PC-9 (cell line): Measurements from ENCODE around the gene PDE4B. TPM values are rescaled to one million over a fixed set of nuclear protein-coding genes. Genes with fewer than 3 reads are reported as not detected.

Experiments
- BruUV-seq: library from RNA; stranded (reverse); fragments of 400-500 nt; replicated peaks from 2 replicates; lab custom pipeline; 2021; lab: Mats Ljungman, UMichigan
- CTCF ChIA-PET: fragments of 300-600 bp; sonication (Branson Sonifier 250); formaldehyde crosslinking; loops from one replicate; lab custom pipeline; 2022; ENCODE audit warnings: antibody characterized with exemption; lab: Charles Lee
- POLR2A ChIA-PET: fragments of 300-600 bp; sonication (Branson Sonifier 250); formaldehyde crosslinking; loops from one replicate; lab custom pipeline; 2022; ENCODE audit warnings: antibody characterized with exemption; ENCODE audit not compliant: unreplicated experiment; lab: Charles Lee
- DNase-seq, 2 experiments: peaks; one replicate each; pipeline versions ENCODE4 v3.0.0 to v3.0.0-alpha.2; 2015 to 2022; ENCODE audit warnings: mixed read lengths in 1 of 2
- H2AFZ ChIP-seq: fragments of 200-600 bp; sonication (generic); 2 replicates; pipeline ENCODE4 v1.8.1; 2017; ENCODE audit warnings: antibody characterized with exemption
- H3F3A ChIP-seq: fragments of 200-600 bp; sonication (generic); 2 replicates; pipeline ENCODE4 v1.8.1; 2017; ENCODE audit warnings: antibody characterized with exemption, mild to moderate bottlenecking, low read depth; ENCODE audit not compliant: insufficient read depth
- H3K27ac ChIP-seq: fragments of 200-600 bp; sonication (generic); 2 replicates; pipeline ENCODE4 v1.6.1; 2016; ENCODE audit warnings: mixed run types
- H3K27me3 ChIP-seq: fragments of 200-600 bp; sonication (generic); 2 replicates; pipeline ENCODE4 v1.6.1; 2016; ENCODE audit warnings: low read depth, mixed run types; ENCODE audit not compliant: insufficient read depth
- H3K36me3 ChIP-seq: fragments of 200-600 bp; sonication (generic); 2 replicates; pipeline ENCODE4 v1.6.1; 2016; ENCODE audit warnings: low read depth, mixed run types
- H3K4me1 ChIP-seq: fragments of 200-600 bp; sonication (generic); replicated peaks from 2 replicates; pipeline ENCODE4 v1.6.1; 2016; ENCODE audit warnings: mixed run types; ENCODE audit not compliant: insufficient read depth
- H3K4me2 ChIP-seq: fragments of 200-600 bp; sonication (generic); 2 replicates; pipeline ENCODE4 v1.6.1; 2017; ENCODE audit warnings: mixed run types
- H3K4me3 ChIP-seq: fragments of 200-600 bp; sonication (generic); 2 replicates; pipeline ENCODE4 v1.6.1; 2016; ENCODE audit warnings: mixed run types
- H3K79me2 ChIP-seq: fragments of 200-600 bp; sonication (generic); 2 replicates; pipeline ENCODE4 v1.6.1; 2017; ENCODE audit warnings: low read depth, mixed run types
- H3K9me2 ChIP-seq: fragments of 200-600 bp; sonication (generic); 2 replicates; pipeline ENCODE4 v1.8.1; 2017; ENCODE audit warnings: mild to moderate bottlenecking; ENCODE audit not compliant: insufficient read depth
- H3K9me3 ChIP-seq: fragments of 200-600 bp; sonication (generic); 2 replicates; pipeline ENCODE4 v1.8.1; 2016; ENCODE audit warnings: low read depth; ENCODE audit not compliant: insufficient read depth
- H4K20me1 ChIP-seq: fragments of 200-600 bp; sonication (generic); 2 replicates; pipeline ENCODE4 v1.8.1; 2017; ENCODE audit not compliant: insufficient read depth
- CTCF ChIP-seq: fragments of 200-600 bp; sonication (generic); conservative IDR thresholded peaks from 2 replicates; pipeline ENCODE4 v1.6.1; 2017; ENCODE audit warnings: mixed run types, antibody characterized with exemption, mild to moderate bottlenecking, moderate library complexity
- EZH2 ChIP-seq: fragments of 200-600 bp; sonication (generic); IDR thresholded peaks from 2 replicates; pipeline ENCODE4 v1.8.0; 2017; ENCODE audit warnings: antibody characterized with exemption, low read depth
- intact Hi-C: fragments of 100-400 bp; cut with micrococcal nuclease; formaldehyde crosslinking; loops from one replicate; pipeline ENCODE4 v1.10.0; 2022; ENCODE audit not compliant: unreplicated experiment
- total RNA-seq: library from RNA; stranded (reverse); gene quantifications from 2 replicates; pipeline ENCODE4 v1.2.3, GENCODE V29; 2021

Gene PDE4B
- total RNA-seq, 1 experiment from 2014 or later = 1.3 TPM

DNA sequence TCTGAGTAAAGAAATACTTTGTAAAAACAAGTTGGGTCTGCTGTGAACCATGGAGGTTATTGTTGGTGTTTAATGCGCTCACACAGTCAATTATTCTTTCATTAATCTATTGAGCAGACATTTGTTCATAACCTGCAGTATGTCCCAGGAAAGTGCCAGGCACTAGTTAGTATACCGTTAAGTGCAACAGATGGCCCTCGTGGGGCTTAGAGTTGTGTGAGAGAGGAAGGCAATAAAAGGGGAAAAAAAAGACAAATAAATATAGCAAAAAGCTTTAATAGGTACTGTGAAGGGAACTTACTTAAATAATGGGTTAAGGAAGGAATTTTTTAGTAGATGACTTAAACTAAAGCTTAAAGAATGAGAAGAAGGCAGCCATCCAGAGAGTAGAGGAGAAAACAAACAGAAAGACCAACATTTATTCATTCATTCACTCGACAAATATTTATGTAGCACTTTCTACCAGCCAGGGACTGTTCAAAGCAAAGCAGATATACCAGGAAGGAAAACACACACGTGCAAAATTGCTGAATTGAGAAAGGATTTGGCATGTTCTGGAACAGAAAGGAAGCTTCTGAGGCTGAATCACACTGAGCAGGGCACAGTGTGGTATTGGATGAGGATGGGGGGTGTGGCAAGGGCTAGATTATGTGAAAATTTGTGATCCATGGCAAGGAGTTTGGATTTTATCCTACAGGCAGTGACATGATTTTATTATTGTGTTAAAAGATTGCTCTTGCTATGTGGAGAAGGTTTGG, 445.2 kb downstream of the PDE4B start:
- POLR2A ChIA-PET = no interaction called here
- Histone ChIP-seq H4K20me1 (no peaks in the 10 kb centered on the region), H3K4me3 (no peak overlapping the region), H3K9me2 (no peaks in the 10 kb centered on the region), H3K27ac (no peak overlapping the region), H3F3A (no peaks in the 10 kb centered on the region), H3K79me2 (no peaks in the 10 kb centered on the region), H3K9me3 (no peaks in the 10 kb centered on the region; the same call in 1 of the 2 replicates), H3K4me1 (no peaks in the 10 kb centered on the region), H3K36me3 (no peaks in the 10 kb centered on the region), H3K27me3 (no peaks in the 10 kb centered on the region), H2AFZ (no peak overlapping the region), H3K4me2 (no peak overlapping the region)
- intact Hi-C loops = loop anchor here (1.0 kb wide), 1 partner anchor 276 kb away; no protein-coding TSS in a partner anchor
- no TSS peak for BruUV-seq
- TF ChIP-seq CTCF (no peak), EZH2 (no peak)
- DNase-seq = no peak
- CTCF ChIA-PET = no interaction called here

GRCh38 chr1:66239834-66240233, 447.1 kb downstream of the PDE4B start:
- Histone ChIP-seq H3K27me3 (no peaks in the 10 kb centered on the region), H4K20me1 (no peaks in the 10 kb centered on the region), H3F3A (no peaks in the 10 kb centered on the region), H3K4me3 (no peak overlapping the region), H3K27ac (no peak overlapping the region), H3K4me1 (no peaks in the 10 kb centered on the region), H3K36me3 (no peaks in the 10 kb centered on the region), H3K79me2 (no peaks in the 10 kb centered on the region), H3K9me2 (no peaks in the 10 kb centered on the region), H2AFZ (no peak overlapping the region), H3K4me2 (no peak overlapping the region), H3K9me3 (no peaks in the 10 kb centered on the region; the same call in 1 of the 2 replicates)
- ChIA-PET CTCF (no interaction called here), POLR2A (no interaction called here)
- intact Hi-C loops = loop anchor here (10.0 kb wide), 3 partner anchors 525 to 1025 kb away; no protein-coding TSS in a partner anchor
- TF ChIP-seq EZH2 (no peak), CTCF (no peak)
- no peak for DNase-seq
- BruUV-seq = no TSS peak

- POLR2A ChIA-PET = interaction anchor here (0.6 to 0.7 kb wide), 2 partner anchors 13 to 59 kb away, joined by 3 to 6 read pairs; no protein-coding TSS in a partner anchor
- intact Hi-C loops = loop anchor here (10.0 kb wide), 3 partner anchors 526 to 1026 kb away; no protein-coding TSS in a partner anchor
- no peak overlapping the region for H3K27ac ChIP-seq
- no peaks in the 10 kb centered on the region for H3K9me2 ChIP-seq
- H3F3A ChIP-seq = no peaks in the 10 kb centered on the region
- no peak overlapping the region for H3K4me3 ChIP-seq
- CTCF ChIA-PET = no interaction called here
- H2AFZ ChIP-seq = no peak overlapping the region
- no peaks in the 10 kb centered on the region for H4K20me1 ChIP-seq
- DNase-seq = no peak
- no peaks in the 10 kb centered on the region for H3K4me1 ChIP-seq
- H3K79me2 ChIP-seq = no peaks in the 10 kb centered on the region
- no peak for TF ChIP-seq CTCF
- no peak for TF ChIP-seq EZH2
- no peak overlapping the region for H3K4me2 ChIP-seq
- no peaks in the 10 kb centered on the region for H3K36me3 ChIP-seq
- no peaks in the 10 kb centered on the region; the same call in 1 of the 2 replicates for H3K9me3 ChIP-seq
- no TSS peak for BruUV-seq
- H3K27me3 ChIP-seq = no peaks in the 10 kb centered on the region
Measured at GRCh38 chr1:66240491-66241484, 448.1 kb downstream of the PDE4B start.
